Femur (tissue), 1 donor: ENCODE results near the gene KCNA10.
A peak's percentile ranks its signal among the peaks of the same experiment; 100 is the strongest.

ENCODE experiments used
- DNase-seq: peaks from one replicate; pipeline ENCODE4 v3.0.0-alpha.2; 2017

The KCNA10 gene

DNA sequence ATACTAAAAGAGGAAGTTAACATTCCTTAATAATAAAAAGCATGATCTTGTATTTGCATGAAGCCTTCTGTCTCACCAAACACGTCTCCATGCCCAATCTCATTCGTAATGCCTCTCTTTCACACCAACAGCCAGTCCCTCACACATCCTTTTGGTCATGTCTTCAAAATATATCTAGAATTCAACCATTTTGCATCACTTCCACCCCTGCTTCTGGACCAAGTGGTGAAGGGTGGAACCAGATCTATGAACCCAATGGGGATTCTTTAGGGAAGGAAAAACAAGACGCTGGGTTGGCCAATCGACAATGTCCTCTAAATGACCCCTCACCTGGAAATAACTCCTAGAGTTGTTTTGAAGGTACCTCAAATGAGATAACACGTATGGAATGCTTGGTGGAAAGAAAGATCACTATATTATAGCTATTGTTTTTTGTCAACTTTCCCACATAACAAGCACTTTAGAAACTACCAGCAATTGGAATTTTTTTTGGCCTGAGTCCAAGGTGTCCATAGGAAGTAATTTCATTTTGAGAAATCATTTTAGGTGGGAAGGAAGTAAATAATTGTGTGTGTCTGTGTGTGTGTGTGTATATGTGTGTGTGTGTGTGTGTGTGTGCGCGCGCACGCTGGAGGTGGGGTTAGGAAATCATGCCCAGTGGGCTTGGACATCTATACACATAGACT is at the start of gene KCNA10:
KCNA10 (minus strand) TSS at position 51 of the 686 bp plus-strand sequence. CDS start 388 bp downstream, outside the sequence.
- no peak for DNase-seq

DNA sequence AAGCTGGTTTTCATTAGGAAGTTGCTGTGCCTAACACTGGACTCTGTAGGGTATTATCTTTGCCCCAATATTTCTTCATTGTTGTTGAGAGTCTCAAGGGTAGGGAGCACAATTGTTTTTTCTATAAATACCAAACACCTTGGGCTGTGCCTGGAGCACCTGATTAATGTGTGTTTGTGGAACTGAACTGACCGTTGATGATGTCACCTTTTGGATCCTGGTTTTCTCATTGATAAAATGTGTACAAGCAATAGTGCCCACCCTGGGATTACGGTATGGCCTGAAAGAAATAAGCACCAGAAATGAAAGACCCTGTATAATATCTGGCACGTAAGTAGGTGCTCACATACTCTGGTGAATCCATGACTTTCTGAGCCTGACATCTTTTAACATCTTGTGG is 47.9 kb upstream of the KCNA10 start:
- DNase-seq, result no peak

DNA sequence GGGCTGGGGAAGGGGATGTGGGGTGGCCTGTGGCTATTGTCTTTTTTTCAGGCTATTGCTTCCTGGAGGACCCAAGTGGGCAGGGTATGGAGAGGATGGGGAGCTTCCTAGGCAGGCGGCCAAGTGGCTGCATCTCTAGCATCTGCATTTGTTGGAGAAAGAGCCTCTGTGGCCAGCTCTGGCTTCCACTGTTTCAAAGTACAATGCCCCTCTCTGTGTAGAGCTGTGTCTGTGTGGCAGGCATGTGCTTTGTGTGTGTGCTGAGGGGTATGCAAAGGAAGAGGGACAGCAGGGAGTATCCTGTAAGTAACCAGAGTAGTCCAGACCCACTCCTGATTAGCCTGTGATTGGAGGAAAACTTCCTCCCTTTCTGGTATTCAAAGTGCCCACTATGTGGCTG is 46.6 kb upstream of the KCNA10 start:
- peak; percentile 17 for DNase-seq

DNA sequence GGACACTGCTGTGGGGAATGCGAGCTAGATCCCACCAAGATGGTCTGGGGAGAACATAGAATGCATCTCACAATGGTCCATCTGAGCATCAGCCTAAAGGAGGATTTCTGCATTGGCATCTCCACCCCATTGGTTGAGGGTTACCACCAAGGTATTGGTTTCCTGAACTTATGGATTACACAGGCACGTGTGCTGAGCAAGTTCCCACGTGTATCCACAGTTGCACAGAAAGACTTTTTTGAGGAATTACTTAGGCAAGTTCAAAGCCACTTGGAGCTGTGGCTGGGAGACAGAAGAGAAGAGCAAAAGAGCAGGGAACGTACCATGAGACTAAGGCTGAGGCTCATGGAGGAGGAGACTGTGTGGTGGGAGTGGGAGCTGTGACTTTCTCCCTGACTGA is 44.1 kb upstream of the KCNA10 start:
- DNase-seq, result no peak

DNA sequence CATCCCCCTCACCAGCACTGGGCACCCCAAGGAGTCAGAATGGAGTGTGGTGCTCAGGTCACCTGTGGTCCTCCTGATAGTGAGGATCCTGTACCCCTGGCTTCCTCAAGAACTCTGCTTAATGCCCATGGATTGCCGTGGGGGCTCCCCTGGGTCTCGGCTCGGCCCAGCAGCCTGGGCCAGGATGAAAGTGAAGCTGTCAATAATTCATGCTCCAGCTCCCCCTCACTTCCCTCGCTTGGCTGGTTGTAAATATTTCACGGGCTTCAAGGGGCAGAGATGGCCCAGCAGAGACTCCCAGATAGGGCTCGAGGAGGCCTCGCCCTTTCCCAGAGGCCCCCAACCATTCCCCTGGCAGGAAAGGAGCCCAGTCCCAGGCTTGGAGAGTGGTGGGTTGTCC is 42.6 kb upstream of the KCNA10 start:
- DNase-seq, result no peak

DNA sequence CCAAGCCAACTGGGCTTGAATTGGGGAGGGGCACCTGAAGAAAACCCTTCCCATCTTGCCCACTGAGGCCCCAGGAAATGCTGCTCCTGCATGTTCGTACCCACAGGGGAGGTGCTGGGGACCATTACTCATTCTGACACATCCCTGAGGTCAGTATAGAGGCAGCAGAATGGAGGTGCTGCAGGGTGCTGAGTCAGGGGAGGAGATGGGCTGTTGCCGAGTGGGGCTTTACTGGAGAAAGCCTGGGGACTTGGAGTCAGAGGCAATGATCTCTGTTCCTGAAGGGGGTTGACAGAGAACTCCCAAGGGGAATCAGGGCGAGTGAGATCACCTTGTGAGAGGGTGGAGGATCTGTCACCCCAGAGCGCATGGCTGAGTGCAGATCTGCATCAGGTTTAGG is 40.2 kb upstream of the KCNA10 start:
- no peak for DNase-seq

DNA sequence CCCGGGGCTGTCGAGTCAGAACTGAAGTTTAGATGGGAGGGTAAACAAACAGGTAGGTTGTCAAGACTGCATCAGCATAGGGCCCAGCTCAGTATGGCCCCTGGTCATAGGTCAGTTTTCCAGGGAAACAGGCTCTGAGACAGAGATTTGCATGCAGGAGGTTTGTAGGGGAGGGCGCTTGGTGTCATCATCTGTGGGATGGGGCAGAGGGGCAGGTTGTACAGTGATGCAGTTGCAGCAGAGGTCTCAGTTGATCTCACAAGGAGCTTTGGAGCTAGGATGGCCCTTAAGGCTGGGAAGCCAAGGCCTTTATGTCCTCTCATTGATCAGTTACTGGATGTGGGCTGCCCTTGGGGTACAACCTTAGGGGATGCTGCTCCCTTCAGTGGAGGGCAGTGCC is 38.5 kb upstream of the KCNA10 start:
- no peak for DNase-seq

DNA sequence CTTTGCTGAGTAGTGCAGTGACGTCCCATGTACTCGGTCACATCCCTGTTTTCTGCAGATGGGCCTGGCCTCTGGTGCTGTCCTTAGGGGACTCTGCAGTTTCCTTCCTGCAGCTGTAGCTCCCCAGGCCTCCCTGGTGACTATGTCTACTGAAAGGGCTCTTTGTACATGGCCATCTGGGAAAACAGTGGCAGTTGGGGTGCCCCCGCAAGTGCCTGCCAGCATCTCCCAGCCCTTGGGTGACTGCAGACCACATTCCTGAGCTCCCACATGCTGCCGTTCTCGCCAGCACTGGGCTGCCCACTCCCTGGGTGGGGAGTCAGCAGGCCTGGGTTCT is 37.5 kb upstream of the KCNA10 start:
- DNase-seq, result no peak

DNA sequence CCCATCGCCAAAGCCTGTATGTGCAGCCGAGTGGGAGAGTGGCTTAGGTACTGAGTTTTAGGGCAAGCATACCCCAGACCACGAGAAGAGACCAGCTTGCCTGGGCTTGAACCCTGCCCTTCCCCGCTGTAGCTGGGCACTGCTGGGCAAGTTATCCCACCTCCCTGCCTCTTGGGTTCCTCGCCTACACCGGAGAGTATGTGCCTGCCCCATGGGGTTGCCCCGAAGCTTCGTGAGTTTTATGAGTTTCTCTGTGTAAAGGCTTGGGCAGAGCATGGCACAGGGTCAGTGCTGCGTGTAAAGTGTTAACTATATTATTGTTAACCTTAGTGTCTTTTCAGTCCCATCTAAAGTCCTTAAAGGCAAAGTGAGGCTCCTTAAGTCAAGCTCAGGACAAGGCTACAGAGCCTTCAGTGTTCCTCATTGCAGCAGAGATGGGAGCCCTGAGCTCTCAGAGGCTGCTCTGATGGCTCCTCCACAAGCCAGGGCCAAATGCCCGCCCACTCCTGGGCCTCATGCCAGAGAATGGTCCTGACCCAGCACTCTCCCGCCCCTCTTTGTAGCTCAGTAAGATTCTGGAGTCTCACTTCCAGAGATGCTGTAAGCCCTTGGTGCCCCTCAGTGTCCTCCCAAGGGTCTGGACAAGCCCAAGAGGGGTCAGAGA is 37.0 kb upstream of the KCNA10 start:
- peak; percentile 77 for DNase-seq

DNA sequence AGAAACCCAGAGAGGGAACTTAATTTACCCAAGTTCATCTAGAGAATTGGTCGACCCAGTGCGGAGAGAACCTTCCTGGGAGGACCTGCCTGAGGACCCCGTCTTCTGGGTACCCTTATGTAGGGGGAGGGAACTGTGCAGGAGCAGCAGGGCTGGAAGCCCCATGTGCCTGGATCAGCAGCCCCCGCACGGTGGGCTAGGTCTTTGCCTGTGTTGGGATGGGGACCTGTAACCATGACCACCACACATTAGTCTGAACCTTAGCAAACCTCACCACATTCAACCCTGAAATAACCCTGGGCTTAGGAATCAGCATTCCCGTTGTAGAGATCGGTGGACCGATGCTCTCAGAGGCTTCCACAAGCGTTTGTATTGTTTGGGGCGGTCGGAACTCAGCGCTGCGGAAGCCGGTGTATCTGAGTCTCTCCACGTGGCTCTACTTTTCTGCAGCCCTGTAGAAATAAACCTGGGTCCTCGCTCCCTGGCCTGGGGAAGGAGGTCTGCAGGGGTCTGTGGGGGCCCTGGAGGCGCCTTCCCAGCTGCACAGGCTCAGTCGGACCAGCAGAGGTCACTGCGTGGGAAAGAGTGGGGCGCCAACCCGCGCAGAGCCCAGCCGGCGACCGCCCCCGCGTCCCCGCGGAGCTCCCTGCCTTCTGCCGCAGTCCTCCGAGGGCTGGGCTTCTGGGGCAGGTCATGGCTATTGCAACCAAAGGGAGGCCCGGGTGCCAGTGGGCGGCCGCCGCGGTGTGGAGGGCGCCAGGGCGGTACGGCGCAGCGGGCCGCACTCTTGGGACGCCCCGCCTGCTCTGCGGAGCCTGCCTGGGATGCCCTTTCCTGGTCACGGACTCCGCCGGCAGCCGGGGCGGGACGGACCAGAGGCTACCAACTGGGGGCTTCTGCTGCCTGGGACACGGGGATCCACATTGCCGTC is 36.2 kb upstream of the KCNA10 start:
- peak; percentile 58 for DNase-seq

DNA sequence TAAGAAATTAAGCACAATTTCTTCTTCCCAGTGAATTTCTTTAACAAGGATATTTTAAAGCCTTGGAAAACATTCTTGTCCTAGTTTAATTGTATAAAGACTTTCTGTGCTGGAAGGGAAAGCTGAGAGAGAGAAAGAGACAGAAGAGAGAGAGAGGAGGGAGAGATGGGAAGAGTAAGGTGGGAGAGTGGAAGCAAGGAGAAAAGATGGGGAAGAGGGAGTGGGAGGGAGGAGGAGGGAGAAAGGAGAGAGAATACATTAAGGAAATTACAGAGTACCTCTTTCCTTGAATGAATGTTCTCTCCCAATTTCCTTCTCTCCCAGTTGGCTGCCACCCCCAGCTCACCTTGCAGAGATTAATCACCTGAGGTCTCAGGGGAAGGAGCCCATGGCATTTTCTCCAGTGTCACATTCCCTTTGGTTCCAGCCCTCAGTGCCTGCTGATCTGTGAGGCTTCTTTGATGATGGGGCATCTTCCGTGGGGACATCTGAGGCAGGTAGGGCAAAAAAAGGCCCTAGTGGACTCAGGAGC is 32.4 kb upstream of the KCNA10 start:
- DNase-seq, result no peak

DNA sequence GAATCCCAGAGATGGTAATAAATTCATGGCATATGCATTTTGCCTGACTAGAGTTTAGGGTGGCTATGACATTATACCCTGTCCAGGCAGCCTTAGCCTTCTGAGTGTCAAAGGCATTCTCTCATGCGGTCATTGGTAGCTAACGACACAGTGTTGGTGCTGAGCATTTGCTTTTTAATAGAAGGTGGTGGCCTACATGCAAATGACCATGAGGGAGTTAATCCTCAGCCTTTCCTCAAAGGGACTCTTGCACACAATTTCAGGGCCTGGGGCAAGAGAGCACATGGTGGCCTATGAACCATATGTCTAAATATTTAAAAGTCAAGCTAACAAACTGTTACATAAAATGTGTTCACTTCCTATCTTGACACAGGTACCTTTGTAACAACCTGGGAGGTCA is 30.9 kb upstream of the KCNA10 start:
- DNase-seq, result no peak

DNA sequence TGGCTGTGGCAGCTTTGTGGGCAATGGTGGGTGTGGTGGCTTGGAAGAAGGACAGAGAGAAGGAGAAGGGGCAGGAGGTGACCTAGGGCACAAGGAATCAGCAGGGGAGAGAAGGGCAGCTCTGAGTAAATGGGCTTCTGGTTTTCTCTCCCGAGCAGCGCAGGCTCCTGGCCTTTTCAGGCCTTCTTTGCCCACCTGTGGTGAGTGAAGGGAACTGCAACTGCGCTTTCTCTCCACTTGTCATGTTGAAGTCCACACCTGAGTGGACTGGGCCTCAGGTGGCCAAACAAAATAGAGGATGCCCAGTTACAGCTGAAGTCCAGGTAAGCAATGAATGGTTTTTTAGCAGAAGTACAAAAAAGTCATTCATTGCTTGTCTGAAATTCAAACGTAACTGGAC is 29.4 kb upstream of the KCNA10 start:
- DNase-seq, result no peak

DNA sequence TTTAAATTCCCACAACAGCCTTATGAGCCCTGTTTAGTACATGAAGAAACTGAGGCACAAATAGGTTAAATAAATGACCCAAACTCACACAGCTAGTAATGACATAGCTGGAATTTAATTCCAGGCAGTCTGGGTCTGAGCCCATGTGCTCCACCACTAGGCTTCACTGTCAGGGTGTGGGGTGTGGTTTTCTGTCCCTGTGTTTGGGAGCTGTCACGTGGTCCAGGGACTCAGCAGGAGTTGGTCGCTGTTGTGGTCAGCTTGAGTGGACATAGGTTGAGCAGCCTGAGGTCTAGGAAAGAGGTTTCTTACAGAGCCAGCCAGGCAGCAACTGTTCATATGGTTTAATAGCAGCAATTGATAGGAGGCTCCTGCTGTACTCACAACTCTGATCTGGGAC is 28.0 kb upstream of the KCNA10 start:
- DNase-seq, result no peak

DNA sequence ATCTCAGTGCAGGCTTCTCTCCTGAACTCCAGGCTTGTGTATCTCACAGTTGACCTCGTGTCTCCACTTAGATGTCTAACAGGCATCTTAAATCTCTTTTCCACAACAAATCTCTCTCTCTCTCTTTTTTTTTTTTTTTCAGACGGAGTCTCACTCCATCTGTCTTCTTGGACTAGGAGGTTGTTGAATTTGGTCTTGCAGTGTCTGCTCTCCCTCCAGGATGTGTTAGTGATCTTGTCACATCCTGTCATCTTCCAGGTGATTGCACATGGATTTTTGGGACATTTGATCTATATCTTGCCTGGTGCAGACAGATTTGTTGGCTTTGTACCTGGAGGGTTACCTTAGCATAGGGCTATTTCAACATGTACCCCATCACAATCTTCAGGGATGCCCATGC is 26.5 kb upstream of the KCNA10 start:
- no peak for DNase-seq

DNA sequence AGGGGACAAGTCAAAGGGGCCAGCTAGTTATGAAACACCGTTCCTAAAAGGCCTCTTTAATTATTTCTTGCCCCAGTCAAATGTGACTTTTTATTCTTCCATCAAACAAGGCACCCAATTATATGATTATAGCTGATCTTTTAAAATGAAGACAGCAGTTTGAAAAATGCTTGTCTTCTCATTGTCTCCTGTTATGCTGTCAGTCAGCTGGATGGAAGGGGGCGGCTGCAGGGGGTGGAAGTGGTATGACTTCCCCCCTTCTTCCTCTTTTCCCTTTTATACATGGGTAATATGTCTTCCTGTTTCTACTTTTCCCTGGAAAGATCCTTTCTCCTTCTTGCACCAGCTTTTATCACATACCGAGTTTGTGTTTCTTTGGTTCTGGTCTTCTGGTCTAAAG is 25.8 kb upstream of the KCNA10 start:
- DNase-seq, result no peak

DNA sequence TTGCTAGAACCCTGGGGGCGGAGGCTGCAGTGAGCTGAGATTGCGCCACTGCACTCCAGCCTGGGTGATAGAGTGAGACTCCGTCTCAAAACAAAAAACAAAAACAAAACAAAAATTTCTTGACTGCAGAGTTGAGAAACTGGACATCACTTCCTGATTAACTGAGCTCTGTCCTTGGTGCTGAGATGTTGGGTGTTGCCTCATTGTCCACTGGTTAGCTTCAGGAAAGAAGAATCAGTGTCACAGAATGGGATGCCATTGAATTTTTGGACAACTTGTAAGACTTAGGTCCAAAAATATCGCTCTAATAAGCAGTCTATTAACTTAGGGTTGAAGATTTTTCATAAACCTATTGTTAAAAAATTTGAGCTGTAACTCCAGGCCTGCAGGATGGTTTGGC is 23.8 kb upstream of the KCNA10 start:
- no peak for DNase-seq

DNA sequence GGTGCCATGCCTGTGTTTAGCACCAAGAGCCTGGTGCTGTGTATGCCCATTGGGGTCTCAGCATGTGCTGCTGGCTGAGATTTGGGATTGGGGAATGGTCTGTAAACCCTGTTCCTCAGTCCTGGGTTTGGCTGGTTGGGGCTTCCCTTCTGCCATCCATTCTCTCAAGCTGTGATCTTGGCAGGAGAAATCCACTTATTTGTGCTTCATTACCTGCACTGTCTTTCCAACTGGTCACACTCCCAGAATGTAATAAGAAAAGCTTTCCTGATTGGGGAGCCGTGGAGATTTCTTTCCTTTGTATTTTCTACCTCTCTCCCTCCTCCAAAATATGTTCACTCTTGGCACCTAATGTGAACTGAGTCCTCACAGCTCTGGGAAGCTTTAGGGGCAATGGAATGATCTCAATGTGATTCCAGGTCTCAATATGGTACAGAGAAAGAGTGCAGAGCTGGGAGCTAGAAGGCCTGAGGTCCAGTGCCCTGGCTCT is 23.0 kb upstream of the KCNA10 start:
- DNase-seq, result no peak

DNA sequence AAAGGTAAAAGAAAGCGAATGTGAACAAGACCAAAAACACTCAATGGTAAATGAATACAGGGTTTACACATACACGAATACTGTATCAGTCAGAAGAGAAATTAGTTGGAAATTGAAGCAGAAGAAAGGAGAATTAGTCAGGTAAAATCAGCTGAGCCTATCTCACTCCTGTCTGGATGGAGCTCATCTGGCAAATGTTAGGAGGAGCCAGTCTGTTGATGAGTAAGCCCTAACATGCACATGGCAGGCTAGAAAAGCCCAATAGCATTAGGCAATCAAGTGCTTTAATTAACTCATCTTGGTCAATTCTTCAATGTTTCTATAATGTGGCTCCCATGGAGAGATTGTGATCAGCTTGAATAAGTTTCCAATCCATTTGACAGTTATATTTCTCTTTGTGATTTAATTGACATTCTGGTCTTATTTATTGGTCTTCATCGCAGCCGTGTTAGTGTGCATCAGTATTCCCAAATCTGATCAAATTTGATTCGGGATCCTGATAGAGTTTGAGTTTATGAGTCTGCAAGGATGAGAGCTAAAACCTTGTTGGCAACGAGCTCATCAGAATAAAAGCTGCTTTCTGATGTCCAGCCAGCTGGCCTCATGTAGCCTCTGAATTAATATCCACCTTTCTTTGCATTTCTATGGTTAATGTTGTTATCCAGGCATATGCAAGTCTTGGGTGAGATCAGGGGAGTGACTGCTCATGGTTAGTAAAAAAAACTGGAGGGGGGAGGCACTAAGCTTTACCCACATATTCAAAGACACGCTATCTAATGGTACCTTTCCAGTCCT is 22.1 kb upstream of the KCNA10 start:
- DNase-seq, result no peak

DNA sequence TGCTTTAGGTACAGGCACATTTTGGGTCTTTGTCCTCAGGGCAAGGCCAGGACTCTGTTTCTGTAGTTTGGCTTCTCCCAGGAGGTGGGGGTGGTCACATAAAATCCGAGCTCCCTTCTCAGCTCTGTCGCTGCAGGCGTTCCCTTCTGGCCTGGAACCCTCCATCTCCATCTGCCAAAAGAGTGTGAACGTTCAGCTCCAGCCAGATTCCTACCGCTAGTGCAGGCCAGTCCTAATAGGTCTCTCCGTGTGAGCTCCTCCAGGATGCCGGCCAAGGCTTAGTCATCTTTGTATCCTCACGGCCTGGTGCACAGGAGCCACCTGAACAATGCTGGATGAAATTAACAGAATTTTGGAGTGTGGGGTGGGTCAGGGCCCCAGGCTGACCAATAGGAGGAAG is 19.9 kb upstream of the KCNA10 start:
- no peak for DNase-seq

DNA sequence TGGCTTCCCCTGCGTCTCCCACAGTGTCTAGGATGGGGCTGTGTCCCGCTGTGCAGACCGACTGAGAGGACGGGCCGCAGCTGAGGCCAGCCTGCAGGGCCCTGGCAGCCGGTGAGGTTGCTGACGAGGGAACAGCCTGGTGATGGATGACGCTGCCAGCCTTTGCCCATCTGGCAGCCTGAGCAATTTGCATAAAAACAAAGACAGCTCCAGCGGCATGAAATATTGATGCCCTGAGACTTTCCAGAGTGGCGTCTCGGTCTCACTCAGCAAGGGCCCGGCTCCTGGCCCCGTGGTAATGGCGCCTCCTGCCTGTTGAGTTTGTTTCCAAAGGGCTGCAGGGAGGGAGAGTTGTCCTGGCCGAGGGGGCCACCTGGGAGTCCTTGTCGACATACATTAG is 19.1 kb upstream of the KCNA10 start:
- DNase-seq, result no peak

DNA sequence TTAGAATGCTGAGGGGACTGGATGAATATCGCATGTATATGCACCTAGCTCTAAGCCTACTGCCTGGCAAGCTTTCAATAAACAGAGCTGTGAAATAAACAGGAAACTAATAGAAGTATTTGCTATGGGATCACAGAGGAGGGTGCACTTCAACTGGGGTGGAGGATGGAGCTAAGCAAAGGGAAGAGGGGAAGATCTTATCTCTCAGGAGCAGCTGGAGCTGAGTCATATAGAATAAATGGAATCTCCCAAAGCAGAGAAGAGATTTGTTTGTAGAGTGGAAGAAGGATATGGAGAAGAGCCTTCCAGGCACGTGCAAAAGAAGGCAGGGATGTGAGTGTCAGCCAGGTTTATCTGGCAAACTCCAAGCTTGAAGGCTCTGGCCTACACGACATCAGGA is 17.0 kb upstream of the KCNA10 start:
- no peak for DNase-seq

DNA sequence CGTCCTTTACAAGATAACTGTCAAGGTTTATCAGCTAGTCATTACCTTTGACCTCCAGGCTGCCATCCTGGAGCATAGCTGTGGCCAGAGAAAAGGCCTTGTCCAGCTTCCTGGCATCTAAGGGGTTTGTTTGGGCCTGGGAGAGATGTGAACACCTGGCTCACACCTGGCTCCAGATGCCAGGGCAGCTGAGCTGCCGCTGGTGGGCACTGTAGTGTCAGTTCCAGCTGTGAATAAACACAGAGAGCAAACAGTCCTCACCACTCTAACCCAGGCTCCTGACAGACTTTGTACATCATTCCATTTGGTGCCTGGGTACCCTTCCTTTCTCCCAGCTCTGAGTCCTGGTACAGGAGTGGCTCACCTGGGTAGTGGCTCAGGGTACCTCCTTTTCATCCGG is 14.3 kb upstream of the KCNA10 start:
- no peak for DNase-seq
